NB4 (cell line): ENCODE data around the gene SLCO4A1.

ENCODE experiments used
- DNase-seq: peaks from one replicate; pipeline ENCODE4 v3.0.0; 2010; ENCODE audit warnings: low read depth
- H3K4me3 ChIP-seq: one replicate; pipeline ENCODE4 v1.5.1; 2011; ENCODE audit warnings: mild to moderate bottlenecking, low read depth, low read length, moderate library complexity
- MYC ChIP-seq: IDR thresholded peaks from 2 replicates; pipeline ENCODE4 v1.6.1; 2011; ENCODE audit warnings: low read depth, low read length
- POLR2A ChIP-seq: IDR thresholded peaks from 2 replicates; pipeline ENCODE4 v1.6.1; 2011; ENCODE audit warnings: mild to moderate bottlenecking; ENCODE audit not compliant: insufficient read length; ENCODE audit errors: extremely low read depth
- TF ChIP-seq, protein P1 (sequence below): IDR thresholded peaks from 2 replicates; pipeline ENCODE4 v1.6.1; 2011; ENCODE audit warnings: low read depth, low read length
- TF ChIP-seq, protein P2 (sequence below): IDR thresholded peaks from one replicate; pipeline ENCODE4 v1.5.1; 2012; ENCODE audit warnings: low read depth, low read length

SLCO4A1 gene

DNA sequence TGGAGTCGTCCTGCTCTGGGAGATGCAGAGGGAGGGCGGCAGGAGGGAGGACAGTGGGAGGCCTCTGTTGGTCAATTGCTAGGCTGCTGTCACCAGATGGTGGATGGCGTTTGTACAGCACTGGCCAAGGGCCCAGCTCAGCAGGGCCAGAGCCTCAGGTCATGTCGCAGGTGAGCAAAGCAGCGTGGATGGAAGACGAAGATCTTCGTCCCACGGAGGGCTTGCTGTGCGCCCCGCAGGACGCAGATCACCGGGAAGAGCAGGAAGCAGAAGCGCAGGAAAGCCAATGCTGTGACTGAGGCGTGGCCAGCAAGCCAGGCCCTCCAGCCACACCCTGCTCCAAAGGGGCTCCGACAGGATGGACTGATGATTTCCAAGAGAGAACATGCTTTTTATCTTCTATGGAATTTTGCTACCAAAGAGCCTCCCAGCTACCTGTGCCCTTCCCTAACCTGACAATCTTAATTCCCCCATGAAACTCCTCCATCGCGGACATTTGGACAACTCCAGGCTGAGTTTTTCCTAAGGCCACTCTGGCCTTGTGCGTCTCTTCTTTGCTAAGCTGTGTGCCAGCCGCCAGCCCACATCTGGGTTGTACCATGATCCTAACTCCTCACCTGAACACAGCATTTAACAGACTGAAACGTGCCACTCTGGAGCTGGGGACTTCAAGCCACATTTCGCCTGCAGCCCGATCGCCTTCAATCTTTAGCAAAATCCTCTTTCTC is 3.5 kb upstream of the SLCO4A1 start:
- TF ChIP-seq, protein P1, sequence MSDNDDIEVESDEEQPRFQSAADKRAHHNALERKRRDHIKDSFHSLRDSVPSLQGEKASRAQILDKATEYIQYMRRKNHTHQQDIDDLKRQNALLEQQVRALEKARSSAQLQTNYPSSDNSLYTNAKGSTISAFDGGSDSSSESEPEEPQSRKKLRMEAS: no peak
- TF ChIP-seq POLR2A: no peak
- TF ChIP-seq, protein P2, sequence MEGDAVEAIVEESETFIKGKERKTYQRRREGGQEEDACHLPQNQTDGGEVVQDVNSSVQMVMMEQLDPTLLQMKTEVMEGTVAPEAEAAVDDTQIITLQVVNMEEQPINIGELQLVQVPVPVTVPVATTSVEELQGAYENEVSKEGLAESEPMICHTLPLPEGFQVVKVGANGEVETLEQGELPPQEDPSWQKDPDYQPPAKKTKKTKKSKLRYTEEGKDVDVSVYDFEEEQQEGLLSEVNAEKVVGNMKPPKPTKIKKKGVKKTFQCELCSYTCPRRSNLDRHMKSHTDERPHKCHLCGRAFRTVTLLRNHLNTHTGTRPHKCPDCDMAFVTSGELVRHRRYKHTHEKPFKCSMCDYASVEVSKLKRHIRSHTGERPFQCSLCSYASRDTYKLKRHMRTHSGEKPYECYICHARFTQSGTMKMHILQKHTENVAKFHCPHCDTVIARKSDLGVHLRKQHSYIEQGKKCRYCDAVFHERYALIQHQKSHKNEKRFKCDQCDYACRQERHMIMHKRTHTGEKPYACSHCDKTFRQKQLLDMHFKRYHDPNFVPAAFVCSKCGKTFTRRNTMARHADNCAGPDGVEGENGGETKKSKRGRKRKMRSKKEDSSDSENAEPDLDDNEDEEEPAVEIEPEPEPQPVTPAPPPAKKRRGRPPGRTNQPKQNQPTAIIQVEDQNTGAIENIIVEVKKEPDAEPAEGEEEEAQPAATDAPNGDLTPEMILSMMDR: no peak
- no peak for TF ChIP-seq MYC

DNA sequence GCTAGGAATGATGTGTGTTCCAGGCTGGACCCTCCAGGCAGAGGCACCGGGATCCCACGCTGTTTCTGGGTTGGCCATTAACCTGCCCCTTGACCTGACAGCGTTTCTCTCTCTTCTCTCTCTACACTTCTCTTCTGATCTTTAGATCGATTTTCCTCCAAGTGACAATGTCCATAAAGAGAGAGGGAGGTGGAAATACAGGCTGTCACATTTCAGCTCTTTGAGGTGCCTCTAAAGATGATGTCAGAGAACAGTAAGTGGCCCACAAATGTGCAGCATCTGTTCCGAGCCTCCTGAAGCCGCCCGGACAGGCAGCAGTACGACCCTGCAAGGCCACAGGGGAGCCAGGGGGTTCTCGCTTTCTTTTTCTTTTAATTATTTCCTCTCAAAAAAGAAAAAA is 2.5 kb upstream of the SLCO4A1 start:
- DNase-seq: no peak
- TF ChIP-seq, protein P2: no peak
- TF ChIP-seq MYC (no peak), POLR2A (no peak)
- TF ChIP-seq, protein P1: no peak
- H3K4me3 ChIP-seq: no peak overlapping the region

More for the DNA sequence above, 3.5 kb upstream of the SLCO4A1 start:
- H3K4me3 ChIP-seq: no peak overlapping the region
- DNase-seq: no peak

DNA sequence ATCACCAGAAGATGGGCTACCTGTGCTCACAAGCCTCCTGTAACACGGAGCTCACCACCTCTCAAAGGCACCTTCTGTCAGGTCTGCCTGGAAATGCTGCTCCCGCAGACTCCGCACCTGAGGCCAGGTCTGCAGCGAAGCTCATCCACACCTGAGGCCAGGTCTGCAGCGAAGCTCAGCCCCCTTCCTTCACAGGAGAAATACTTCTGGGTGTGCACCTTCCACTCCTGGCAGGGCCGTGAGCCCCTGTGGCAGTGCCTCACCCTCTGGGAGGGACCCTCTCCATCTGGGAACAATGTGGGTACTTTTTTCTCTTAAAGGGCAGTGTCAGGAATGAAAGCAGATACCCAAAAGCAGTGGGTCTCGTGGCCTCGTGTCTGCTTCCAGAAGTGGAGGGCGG is 1.4 kb upstream of the SLCO4A1 start:
- no peak for DNase-seq
- no peak overlapping the region for H3K4me3 ChIP-seq
- TF ChIP-seq POLR2A (no peak), MYC (no peak)
- TF ChIP-seq, protein P2: no peak
- TF ChIP-seq, protein P1: no peak

DNA sequence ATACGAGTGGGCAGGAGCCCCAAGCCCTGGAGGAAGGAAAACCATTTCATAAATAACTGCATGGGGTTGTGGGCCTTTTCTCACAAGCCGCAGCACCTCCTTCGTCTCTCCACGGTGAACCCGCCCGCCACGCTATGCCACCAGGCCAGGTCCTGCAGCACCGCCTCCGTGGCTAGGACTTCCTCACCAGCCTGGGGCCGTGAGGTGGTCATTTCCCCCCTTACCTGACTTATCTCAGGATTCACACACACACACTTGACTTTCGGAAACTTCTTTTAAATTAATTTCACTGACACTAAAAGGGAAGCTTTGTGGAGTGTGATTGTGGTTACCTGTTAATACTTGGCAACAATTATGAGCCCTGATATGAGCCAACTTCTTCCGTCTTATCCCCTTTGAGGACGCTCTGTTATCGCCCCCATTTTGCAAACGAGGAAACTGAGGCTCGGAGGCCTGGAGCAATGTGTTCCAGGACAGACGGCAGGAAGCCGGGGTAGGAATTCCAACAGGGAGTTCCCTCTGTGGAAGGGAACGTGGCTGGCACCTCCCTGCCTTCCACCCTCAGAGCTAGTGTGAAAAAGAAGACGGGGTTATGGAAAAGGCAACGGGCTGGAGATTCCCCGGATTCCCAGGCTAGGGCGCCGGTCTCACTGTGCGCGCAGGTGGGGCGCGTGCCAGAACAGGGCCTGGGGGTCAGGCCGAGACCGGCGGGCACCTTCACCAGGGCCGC is 817 bp upstream of the SLCO4A1 start:
- TF ChIP-seq, protein P2: no peak
- TF ChIP-seq POLR2A: no peak
- TF ChIP-seq, protein P1: no peak
- TF ChIP-seq MYC: no peak
- DNase-seq: peak; percentile 35
- H3K4me3 ChIP-seq: peak overlapping the region; percentile 56

DNA sequence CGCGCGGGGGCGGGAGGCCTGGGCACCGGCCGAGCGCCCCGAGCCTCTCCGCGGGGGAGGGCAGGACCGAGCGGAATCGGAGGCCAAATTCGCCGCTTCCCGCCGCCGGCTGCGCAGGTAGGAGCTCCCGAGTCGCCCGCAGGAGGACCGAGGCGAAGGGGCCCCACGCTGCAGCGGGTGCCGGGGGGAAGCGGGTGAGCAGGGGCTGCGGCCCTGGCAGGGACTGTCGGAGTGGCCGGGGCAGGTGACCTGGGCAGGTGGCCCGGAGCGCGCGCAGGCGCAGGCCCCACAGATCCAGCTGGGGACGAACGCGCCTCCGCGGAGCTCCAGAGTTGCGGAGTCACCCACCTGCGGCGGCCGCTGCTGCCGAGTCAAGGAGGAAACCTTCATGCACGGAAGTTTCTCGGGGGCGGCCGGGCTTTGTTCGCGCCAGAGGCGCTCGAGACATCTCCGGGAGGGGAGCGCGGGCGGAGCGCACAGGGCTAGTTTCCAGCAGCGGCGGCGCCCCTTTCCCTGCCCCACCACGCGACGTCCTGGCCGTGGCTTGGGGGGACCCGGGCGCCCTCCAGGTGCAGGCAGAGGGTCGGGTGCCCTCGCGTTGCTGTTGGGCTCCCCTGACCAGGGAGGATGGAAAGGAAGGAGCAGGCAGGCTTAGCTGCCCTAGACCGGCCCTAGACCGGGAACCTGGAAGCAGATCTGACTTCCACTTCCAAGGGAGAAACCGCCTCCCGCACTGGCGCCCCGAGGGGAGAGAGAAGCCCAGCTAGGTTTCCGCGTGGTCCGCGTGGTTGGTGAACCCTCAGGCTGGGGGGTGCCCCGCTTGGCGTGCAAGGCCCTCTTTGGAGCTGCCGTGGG is 590 bp downstream of the SLCO4A1 start:
- peak; percentile 68 for DNase-seq
- peak overlapping the region; percentile 78 for H3K4me3 ChIP-seq
- TF ChIP-seq MYC: no peak
- TF ChIP-seq POLR2A: no peak
- TF ChIP-seq, protein P2: no peak
- TF ChIP-seq, protein P1: no peak
